NCI-H2227 (cell line): ENCODE results near the gene CPXM1.
A peak's percentile ranks its signal among the peaks of the same experiment; 100 is the strongest.
"Not testable (repeated sequence)": the region's sequence is repeated elsewhere in the genome, so short reads cannot be mapped to it uniquely, and the experiment has no call there.

ENCODE experiments used
- DNase-seq: peaks from one replicate; lab custom pipeline; 2025; ENCODE audit not compliant: unreplicated experiment; lab: John Stamatoyannopoulos, UW

Gene CPXM1

DNA sequence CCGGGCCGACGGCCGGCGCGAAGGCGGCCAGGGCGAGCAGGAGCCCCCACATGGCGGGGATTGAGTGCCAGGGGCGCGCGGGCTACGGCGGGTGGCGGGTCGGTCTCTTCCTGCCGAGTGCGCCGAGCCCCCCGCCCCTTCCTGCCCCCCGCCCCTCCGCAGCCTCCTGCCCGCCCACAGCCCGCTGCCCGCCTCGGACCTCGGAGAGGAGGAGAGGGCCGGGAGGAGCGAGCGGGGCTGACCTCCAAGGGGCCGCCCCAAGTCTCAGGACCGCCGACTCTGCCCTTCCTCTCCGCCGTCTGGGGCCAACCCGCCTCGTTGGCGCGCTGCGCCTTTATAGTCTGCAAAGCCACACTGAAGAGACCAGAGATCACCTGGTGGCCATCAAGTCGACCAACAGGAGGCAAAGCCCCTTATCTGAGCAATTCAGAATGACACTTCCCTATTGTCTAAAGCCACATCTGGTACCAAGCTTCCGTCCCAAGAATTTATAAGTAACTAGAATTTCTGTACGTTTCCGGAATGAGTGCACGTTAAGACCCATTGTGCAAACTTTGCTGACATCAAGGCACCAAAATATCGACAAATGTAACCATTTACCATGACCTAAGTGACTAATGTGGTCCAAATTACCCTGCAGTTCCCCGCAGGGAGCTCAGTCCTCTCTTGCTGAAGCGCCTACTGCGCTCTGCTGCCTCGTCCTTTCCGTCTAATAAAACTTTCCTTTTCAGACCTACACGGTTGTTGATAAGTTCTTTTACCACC lies at the start of gene CPXM1:
CPXM1 (minus strand) TSS at position 107 of the 765 bp plus-strand sequence; CDS start at position 52, 55 bp downstream.
- peak; percentile 74 for DNase-seq

DNA sequence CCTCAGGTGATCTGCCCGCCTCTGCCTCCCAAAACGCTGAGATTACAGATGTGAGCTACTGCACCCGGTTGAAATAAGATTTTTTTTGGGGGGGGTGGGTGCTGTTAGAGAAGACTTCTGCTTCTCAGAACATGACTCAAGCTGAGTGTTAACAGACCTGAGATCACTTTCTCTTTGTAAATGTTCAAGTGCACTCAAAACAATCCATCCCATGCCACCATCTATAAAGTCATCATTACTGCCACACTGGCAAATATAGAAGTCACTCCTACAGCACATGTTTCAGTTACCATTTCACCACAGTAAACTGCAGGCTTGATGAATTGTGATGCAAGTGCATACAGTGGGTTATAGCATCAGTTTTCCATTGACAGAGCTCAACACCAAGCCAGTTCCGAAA lies 49.1 kb upstream of the CPXM1 start:
- DNase-seq = no peak

DNA sequence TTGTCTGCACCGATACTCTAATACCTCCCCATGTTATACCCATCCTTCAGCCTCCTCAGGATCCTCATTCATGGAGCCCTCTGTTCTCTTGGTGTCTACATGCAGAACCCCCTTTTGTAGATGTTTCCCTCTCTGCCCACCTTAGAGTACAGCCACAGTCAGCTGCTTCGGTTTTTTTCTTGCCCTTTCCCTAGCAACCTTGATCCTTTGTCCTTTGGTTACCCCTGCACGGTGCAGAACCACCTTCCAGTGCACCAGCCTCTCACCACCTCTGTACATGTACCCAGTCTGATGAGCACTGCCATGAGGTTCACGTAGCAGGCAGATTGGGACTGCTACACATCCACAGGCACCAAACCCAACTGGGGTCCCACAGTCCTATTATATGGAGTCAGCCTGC lies 47.4 kb upstream of the CPXM1 start:
- no peak for DNase-seq

DNA sequence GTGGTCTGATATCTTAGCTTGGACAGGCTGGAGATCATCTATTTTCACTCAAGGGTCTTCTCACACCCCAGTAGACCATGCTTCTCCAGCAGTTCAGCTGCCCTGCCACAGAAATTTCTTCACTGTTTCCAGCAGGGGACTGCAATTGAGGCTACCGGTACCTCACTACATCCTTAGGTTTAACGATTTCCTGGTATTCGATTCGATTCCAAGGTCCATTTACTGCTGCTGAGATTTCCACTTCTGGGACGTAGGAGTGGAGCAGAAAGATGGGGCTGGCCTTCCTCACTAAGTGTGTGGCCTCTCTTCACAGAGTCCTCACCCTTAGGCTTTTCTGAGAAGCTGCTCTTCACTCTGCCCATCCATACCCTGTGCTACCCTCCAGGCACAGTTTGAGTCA lies 46.3 kb upstream of the CPXM1 start:
- DNase-seq = no peak

DNA sequence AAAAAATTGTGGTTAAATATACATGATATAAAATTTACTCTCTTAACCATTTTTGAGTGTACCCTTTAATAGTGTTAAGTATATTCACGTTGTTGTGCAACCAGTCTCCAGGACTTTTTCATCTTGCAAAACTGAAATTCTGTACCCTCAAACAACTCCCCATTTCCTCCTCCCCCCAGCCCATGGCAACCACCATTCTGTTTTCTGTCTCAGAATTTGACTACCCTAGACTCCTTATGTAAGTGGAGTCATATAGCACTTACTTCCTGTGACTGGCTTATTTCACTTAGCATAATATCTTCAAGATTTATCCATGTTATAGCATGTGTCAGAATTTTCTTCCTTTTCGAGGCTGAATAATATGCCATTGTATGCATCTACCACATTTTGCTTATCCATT lies 45.2 kb upstream of the CPXM1 start:
- DNase-seq = no peak

DNA sequence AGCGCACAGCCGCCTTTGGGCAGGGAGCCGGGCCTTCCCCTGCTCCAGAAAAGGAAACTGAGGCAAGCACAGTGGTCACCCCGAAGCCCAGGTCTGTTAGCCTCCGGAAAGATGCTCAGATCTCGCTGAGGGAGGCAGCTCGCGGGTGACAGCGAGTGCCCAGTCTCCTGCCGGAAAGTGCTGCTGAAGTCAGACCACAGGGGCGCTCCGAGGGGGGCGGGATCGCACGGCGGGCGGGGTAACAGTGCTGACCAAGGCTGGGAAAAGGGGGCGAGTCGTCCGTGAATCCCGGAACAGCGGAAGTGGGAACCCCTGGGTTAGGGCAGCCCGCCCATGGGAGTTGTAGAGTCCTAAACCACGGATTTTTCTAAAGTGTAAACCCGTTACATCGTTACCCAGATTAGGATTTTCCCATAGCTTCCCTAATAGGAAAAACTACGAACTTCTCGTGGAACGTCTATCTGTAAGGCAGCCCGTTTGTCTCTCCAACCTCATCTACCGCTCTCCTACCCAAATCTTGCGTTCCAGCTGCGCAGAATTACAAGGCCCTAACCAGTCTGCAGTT lies 40.6 kb upstream of the CPXM1 start:
- peak; percentile 64 for DNase-seq

DNA sequence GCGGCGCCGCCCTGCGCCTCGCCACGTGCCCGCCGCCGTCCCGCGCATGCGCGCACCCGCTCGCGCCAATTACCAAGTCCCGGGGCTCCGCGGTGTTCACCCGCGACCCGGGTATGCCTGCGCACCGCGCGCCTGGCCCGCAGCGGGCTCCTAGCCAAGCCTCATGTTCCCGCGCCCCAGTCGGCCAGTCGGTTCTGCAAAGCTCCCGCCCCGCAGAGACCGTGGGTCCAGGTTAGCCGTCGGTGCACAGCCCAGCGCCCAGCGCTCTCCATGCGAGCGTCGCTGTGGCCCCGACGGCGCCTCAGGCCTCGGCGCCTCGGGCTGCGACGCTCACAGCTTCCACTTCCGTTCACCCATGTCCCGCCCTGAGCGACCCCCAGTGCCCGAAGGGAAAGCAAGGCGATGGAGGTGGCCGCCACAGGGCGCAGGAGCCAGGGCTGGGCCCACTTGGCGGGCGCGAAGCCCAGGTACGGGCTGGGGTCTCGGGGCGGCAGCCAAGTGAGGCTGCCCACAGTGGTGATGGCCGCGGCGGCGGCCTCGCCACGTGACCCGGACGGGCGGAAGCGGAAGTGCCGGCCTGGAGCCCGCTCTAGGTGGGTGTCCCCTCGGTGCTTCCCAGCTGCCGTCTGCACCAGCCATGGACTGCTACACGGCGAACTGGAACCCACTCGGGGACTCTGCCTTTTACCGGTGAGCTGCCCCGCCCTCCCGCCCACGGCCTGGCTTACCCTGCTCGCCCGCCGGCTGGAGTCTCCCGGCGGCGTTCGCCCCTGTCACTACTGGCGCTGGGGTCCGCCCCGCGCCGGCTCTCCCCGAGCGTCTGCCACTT lies 39.9 kb upstream of the CPXM1 start, which contains the start of the genes PCED1A and VPS16:
PCED1A (minus strand) TSS at position 518 of the 829 bp plus-strand sequence. CDS start 743 bp downstream, outside the sequence.
VPS16 (plus strand) TSS at position 608 of the 829 bp plus-strand sequence; CDS start at position 638, 30 bp downstream.
- DNase-seq = peak; percentile 94

DNA sequence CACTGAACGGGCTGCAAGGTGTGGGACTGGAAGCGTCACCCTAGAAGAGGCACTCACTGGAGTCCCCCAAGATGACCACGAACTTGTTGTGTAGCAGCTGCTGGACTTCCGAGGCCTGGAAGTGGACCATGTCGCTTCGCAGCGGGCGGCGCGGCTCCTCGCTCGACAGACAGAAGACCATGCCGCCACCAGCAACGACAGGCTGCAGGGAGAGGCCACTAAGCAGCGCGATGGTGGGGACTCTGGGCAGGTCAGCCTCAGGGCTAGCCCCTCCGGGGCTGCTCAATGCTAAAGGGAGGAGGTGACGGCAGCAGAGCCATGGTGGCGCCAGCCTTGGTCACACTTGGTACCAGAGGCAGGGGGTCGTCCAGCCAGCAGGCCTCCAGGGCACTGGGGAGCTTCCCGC lies 39.3 kb upstream of the CPXM1 start:
- DNase-seq = no peak

DNA sequence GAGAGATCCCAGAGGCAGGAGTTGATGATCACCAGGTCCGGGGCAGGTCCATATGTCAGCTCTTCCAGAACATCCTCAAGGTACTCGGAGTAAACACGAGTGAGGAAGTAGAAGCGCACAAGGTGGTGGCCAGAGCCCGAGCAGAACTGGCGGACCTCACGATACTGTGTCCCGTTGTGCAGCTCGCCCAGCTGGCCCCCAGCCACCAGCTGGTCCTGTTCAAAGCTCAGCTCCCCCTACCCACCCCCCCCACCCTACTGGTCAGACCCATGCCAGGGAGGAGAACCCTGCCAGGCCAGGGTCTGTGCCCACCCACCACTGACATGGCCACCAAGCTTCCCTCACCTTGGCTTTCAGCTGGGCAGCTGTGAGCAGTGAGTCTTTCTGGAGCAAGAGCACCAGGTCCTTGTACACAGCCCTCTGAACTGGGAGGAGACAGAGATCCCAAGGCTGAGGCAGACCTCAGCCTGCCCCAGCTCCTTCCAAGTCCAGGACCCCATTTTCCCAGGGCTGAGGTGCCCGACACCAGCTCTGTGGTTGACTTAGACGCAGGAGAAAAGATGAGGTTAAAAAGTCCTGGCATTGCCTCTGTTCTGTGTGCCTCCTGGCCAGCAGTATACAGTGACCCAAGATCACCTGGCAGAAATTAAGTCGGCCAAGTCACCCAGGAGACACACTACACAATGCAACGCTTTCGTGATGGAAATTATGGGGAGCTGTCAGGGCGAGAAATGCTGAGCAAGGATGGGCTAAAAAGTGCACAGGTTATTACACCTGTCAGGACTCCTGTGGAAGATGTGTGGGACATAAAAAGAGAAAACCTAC lies 38.6 kb upstream of the CPXM1 start:
- DNase-seq = no peak

DNA sequence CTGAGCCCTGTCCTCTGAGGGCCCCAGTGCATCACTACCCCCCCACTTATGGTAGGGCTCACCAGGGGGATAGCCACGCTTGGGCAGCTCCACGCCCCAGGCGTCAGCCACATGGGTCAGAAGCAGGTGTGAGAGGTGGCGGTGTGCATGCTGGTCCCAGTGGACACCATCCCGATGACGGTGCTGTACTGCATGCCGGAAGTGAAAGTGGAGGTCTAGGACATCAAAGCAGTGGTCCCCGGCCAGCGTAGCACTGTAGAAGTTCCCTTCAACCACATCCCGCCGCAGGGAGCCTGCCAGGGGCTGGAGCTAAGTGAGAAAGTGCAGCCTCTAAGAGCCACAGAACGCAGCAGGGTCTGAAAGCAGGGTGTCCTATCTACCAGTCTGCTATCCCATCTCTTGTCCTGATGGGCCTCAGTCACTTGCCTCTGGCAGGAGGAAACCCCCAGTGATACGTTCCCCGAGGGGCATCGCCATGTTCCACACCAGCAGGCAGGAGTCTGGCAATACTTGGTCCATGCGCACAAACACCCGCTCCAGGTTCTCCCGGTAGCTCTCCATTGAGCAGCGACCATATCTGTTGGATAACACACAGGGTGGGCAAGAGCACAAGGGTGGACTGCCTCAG lies 37.9 kb upstream of the CPXM1 start:
- no peak for DNase-seq

DNA sequence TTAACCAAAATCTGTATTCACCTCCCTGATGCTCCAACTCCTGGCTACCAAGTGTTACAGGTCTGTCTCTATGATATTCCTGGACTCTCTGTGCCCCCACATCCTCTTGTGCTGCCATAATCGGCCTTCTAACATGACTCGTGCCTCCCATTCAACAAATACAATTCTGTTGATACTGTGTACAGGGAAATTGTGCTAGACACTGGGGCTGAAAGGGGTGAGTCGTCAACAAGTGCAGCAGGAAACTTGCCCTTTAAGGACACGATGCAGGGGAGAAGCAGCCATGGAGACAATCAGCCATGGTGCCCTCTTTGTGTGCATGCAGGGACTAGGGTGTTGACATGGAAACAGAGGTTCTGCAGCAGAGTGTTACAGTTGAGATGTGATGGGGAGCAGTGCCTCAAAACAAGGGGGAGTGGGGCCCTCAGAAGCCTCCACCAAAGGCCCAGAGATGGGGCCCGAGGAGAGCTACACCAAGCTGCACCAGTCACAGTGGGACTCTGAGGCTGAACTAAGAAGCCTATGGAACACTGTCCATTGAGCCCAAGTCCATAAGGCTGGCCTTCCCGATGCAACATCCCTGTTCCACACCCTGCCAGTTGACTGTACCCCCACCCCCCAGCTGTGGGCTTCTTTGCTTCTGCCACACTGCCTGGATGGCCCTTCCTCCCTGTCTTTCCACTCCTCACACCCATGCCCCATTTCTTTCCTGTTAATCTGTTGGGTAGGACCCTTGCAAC lies 37.0 kb upstream of the CPXM1 start:
- no peak for DNase-seq

DNA sequence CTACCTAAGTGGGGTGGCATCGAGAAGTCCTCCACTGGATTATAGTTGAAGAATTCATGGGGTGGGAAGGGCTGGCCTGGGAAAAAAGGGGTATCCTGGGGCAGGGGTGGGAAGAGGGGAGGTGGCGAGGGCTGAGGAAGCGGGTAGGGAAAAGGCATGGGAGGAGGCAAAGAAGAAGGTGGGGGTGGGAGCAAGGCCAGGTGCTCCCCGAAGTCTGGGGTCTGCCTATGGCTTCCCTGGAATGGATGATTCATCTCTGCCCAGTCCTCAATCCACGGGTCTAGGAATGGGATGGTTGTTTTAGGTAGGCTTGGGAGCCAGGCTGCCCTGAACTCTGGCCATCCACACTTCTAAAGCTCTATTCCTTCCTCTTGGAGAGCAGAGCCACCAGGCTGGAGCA lies 35.6 kb upstream of the CPXM1 start:
- no peak for DNase-seq

DNA sequence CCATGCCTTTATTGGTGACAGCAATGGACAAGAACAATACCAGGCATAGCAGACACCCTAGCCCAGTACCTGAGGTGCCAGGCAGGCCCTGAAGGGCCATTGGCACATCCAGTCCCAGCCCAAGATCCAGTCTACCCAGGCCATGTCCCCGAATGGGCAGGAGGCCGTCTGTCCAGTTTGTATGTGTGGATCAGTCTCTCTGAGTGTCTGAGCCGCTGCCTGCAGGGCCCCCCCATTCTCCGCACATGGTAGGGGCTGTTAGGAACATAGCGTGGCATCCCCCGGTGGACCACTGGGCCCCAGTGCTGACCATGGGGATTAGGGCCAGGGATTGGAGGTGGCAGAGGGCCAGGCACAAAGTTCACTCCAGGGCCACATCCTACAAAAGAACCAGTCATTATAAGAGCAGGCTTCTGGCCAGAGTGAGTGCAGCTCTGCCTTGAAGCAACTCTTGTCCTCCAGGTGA lies 34.9 kb upstream of the CPXM1 start:
- DNase-seq = no peak

DNA sequence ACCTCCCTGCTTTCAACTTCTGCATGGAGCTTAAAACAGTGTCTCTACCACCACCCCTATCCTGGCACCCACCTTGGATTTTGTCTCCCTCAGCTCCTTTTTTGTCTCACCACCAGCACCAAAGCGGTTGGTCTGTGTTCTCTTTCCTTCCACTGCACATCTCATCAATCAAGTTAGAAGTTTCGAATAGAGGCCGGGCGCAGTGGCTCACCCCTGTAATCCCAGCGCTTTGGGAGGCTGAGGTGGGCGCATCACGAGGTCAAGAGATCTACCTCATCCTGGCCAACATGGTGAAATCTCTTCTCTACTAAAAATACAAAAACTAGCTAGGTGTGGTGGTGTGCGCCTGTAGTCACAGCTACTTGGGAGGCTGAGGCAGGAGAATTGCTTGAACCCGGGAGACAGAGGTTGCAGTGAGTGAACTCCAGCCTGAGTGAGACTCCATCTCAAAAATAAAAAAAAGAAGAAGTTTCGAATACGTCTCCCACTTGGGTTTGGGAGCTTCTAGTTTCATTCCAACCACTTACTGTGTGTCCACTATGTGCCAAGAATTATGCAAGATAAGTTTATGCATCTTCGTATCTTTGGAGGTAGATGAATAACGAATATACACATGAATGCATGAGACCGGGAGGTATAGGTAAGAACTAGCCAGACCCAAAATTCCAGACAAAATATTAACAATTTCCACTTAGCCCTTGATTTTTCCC lies 34.1 kb upstream of the CPXM1 start:
- DNase-seq = no peak

DNA sequence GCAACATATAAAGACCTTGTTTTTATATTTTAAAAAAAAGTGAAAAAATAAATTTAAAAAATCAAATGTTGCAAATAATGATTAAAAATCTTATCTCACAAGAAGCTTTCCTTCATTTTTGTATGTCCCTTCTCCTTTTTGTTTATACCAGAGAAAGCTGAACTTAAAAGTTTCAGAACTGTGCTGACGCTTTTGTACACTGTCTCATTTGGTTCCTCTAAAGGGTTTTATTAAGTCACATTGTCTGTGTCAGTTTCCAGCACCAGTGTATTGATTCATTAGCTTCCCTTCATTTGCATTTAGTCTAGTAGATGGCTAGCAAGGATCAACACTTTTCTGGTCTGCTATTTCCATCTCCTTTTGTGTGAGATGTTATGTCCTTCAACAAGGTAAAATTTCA lies 33.3 kb upstream of the CPXM1 start:
- DNase-seq = no peak

DNA sequence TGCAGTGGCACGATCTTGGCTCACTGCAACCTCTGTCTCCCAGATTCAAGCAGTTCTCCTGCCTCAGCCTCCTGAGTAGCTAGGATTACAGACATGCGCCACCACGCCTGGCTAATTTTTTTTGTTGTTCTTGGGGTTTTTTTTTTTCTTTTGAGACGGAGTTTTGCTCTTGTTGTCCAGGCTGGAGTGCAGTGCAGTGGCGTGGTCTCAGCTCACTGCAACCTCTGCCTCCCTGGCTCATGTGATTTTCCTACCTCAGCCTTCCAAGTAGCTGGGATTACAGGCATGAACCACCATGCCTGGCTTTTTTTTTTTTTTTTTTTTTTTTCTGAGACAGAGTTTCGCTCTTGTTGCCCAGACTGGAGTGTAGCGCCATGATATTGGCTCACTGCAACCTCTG lies 30.8 kb upstream of the CPXM1 start:
- not testable (repeated sequence) for DNase-seq

DNA sequence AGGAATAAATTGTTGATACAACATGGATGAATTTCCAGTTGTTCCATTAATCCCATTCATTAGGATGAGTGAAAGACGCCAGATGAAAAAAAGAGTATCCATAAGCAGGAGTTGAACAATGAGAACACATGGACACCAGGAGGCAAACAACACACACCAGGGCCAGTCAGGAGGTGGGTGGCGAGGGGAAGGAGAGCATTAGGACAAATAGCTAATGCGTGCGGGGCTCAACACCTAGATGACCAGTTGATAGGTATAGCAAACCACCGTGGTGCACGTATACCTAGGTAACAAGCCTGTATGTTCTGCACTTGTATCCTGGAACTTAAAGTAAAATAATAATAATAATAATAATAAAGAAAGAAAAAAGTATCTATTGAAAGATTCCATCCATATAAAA lies 28.9 kb upstream of the CPXM1 start:
- no peak for DNase-seq

DNA sequence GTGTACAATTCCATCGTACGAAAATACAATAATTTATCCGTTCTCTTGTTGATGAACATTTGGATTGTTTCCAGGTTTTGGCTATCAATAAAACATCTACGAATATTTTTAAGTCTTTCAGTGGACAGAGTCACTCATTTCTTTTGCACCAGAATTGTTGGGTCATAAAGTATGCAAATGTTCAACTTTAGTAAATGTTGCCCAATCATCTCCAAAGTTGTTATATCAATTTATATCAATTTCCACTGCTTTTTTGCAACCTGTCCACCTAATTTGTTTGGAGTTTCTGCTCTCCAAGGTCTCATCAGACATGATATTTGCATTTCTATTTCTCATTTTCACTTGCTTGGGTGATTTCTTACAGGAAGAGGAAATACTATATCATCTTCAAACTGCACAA lies 26.2 kb upstream of the CPXM1 start:
- DNase-seq = no peak

DNA sequence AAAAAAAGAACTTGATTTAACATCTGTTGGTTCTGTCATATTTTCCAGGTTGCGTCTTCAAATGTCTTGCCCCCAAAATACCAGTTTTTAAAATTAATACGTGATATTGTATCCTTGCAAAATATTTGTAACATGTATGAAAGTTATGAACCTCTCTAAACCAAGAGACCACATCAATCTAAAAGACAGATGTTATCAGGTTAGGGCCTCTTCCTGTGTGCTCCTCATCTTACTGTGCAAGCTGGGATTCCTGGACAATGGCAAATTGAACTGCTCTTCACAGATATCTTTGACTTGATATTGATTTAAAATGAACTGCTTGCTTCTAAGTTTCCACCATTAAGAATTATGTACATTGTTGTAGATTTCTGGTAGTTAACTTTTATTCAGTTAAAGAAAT lies 25.3 kb upstream of the CPXM1 start:
- no peak for DNase-seq
